ENCODE data around the gene ADAMTS6. TPM values are rescaled to one million over a fixed set of nuclear protein-coding genes. Genes with fewer than 3 reads are reported as not detected.

ADAMTS6 gene
- total RNA-seq, 3 donors from 2014 or later (not counting 1 experiment from before 2014, with no cell fraction given): 0.47 to 1.4 (median 1.1) TPM

- intact Hi-C loops (cut with micrococcal nuclease): no loop called here
- no peak overlapping the region for H3K4me3 ChIP-seq (ENCODE audit: low read length)
- no peaks in the 10 kb centered on the region for H3K4me1 Mint-ChIP-seq
- ATAC-seq (no peak), DNase-seq (no peak)
- no peak overlapping the region for H3K27ac Mint-ChIP-seq
- H3K9me3 ChIP-seq (ENCODE audit: control insufficient read depth, insufficient read depth, low read length): no peaks in the 10 kb centered on the region
- no peaks in the 10 kb centered on the region for H3K36me3 Mint-ChIP-seq
- H3K4me1 ChIP-seq (ENCODE audit: control insufficient read depth, insufficient read depth, low read length): no peaks in the 10 kb centered on the region
- no peaks in the 10 kb centered on the region for H3K27me3 Mint-ChIP-seq (ENCODE audit: low read depth in 2 of 2)
- H3K4me3 Mint-ChIP-seq: no peak overlapping the region
- no CpG with 5 or more reads among the region's 2 CpGs for WGBS (ENCODE audit: insufficient coverage)
- H3K9me3 Mint-ChIP-seq: peaks cover 3 to 9% of the 10 kb centered on the region in 2 donors
- H3K27me3 ChIP-seq (ENCODE audit: control insufficient read depth, insufficient read depth, low read length): no peaks in the 10 kb centered on the region
- H3K36me3 ChIP-seq (ENCODE audit: control insufficient read depth, insufficient read depth, low read length): no peaks in the 10 kb centered on the region
- H3K27ac ChIP-seq (ENCODE audit: low read length): no peak overlapping the region
- no peak for TF ChIP-seq CTCF (IDR thresholded peaks at IDR 0.05)
Measured at GRCh38 chr5:65320250-65320649, 161.5 kb downstream of the ADAMTS6 start.

GRCh38 chr5:65307931-65308330 is 173.8 kb downstream of the ADAMTS6 start:
- no peak for TF ChIP-seq CTCF (IDR thresholded peaks at IDR 0.05)
- 85% methylated on average over 1 of the region's 1 CpG for WGBS (ENCODE audit: insufficient coverage)
- Mint-ChIP-seq H3K36me3 (no peaks in the 10 kb centered on the region), H3K9me3 (no peaks in the 10 kb centered on the region), H3K27ac (no peak overlapping the region), H3K27me3 (ENCODE audit: low read depth in 2 of 2) (no peaks in the 10 kb centered on the region), H3K4me1 (no peaks in the 10 kb centered on the region), H3K4me3 (no peak overlapping the region)
- ATAC-seq (no peak), DNase-seq (no peak)
- intact Hi-C loops (cut with micrococcal nuclease): no loop called here
- Histone ChIP-seq H3K4me1 (ENCODE audit: control insufficient read depth, insufficient read depth, low read length) (no peaks in the 10 kb centered on the region), H3K27ac (ENCODE audit: low read length) (no peak overlapping the region), H3K4me3 (ENCODE audit: low read length) (no peak overlapping the region), H3K9me3 (ENCODE audit: control insufficient read depth, insufficient read depth, low read length) (no peaks in the 10 kb centered on the region), H3K27me3 (ENCODE audit: control insufficient read depth, insufficient read depth, low read length) (no peaks in the 10 kb centered on the region), H3K36me3 (ENCODE audit: control insufficient read depth, insufficient read depth, low read length) (no peaks in the 10 kb centered on the region)

- Mint-ChIP-seq H3K4me3 (no peak overlapping the region), H3K4me1 (no peaks in the 10 kb centered on the region), H3K36me3 (no peaks in the 10 kb centered on the region), H3K9me3 (no peaks in the 10 kb centered on the region), H3K27ac (no peak overlapping the region), H3K27me3 (ENCODE audit: low read depth in 2 of 2) (no peaks in the 10 kb centered on the region)
- TF ChIP-seq CTCF (IDR thresholded peaks at IDR 0.05): no peak
- no peaks in the 10 kb centered on the region for H3K27me3 ChIP-seq (ENCODE audit: control insufficient read depth, insufficient read depth, low read length)
- WGBS (ENCODE audit: insufficient coverage): 84% methylated on average over 2 of the region's 3 CpGs
- H3K9me3 ChIP-seq (ENCODE audit: control insufficient read depth, insufficient read depth, low read length): no peaks in the 10 kb centered on the region
- no peak overlapping the region for H3K27ac ChIP-seq (ENCODE audit: low read length)
- intact Hi-C loops (cut with micrococcal nuclease): no loop called here
- H3K4me1 ChIP-seq (ENCODE audit: control insufficient read depth, insufficient read depth, low read length): no peaks in the 10 kb centered on the region
- H3K36me3 ChIP-seq (ENCODE audit: control insufficient read depth, insufficient read depth, low read length): no peaks in the 10 kb centered on the region
- no peak for DNase-seq
- H3K4me3 ChIP-seq (ENCODE audit: low read length): no peak overlapping the region
- ATAC-seq: no peak
Measured at GRCh38 chr5:65307088-65307487, 174.6 kb downstream of the ADAMTS6 start.

GRCh38 chr5:65305913-65306312 is 175.8 kb downstream of the ADAMTS6 start:
- WGBS (ENCODE audit: insufficient coverage): 78% methylated on average over 3 of the region's 3 CpGs
- no peaks in the 10 kb centered on the region for H3K9me3 Mint-ChIP-seq
- no peaks in the 10 kb centered on the region for H3K4me1 ChIP-seq (ENCODE audit: control insufficient read depth, insufficient read depth, low read length)
- intact Hi-C loops (cut with micrococcal nuclease): no loop called here
- H3K27ac Mint-ChIP-seq: no peak overlapping the region
- no peaks in the 10 kb centered on the region for H3K36me3 Mint-ChIP-seq
- H3K27ac ChIP-seq (ENCODE audit: low read length): no peak overlapping the region
- DNase-seq (no peak), ATAC-seq (no peak)
- H3K36me3 ChIP-seq (ENCODE audit: control insufficient read depth, insufficient read depth, low read length): no peaks in the 10 kb centered on the region
- H3K27me3 Mint-ChIP-seq (ENCODE audit: low read depth in 2 of 2): no peaks in the 10 kb centered on the region
- H3K27me3 ChIP-seq (ENCODE audit: control insufficient read depth, insufficient read depth, low read length): no peaks in the 10 kb centered on the region
- H3K4me3 Mint-ChIP-seq: no peak overlapping the region
- H3K9me3 ChIP-seq (ENCODE audit: control insufficient read depth, insufficient read depth, low read length): no peaks in the 10 kb centered on the region
- H3K4me3 ChIP-seq (ENCODE audit: low read length): no peak overlapping the region
- H3K4me1 Mint-ChIP-seq: no peaks in the 10 kb centered on the region
- no peak for TF ChIP-seq CTCF (IDR thresholded peaks at IDR 0.05)
